ENCODE results near the gene AGPAT2. TPM values are rescaled to one million over a fixed set of nuclear protein-coding genes. Genes with fewer than 3 reads are reported as not detected.

The AGPAT2 gene
- total and polyA plus RNA-seq, 2 of the 4 experiments (the other 2 are of a cell fraction), result 16.1 to 39.5 TPM

DNA sequence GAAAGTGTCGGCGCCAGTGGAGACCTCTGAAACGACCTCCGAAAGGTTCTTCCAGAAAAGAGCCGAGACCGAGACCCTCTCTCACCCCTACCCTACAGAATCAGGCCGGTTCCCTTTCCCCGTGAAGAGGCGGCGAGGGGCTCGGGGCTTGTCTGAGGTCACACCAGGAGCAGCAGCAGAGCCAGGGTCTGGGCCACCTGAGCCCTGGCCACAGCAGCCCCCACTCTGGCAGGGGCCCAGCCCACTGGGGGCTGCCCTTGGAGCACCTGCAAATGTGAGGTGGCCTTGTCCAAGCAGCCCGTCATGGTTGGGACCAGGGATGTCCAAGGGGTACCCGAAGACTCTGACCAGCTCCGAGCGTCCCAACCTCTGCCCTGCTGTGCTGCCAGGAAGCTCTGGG, 9.2 kb downstream of the AGPAT2 start:
- dilution Hi-C loops (cut with HindIII; ENCODE audit: low sequenced_read_pairs, unreplicated experiment), result no loop called here
- H2AK5ac ChIP-seq (ENCODE audit: low read depth, low read length), result no peak overlapping the region
- H2BK5ac ChIP-seq (ENCODE audit: low read depth, low read length, poor library complexity, severe bottlenecking), result no peak overlapping the region
- H2BK120ac ChIP-seq (ENCODE audit: low read depth, low read length), result no peak overlapping the region
- in situ Hi-C loops (cut with MboI; ENCODE audit: low sequenced_read_pairs), result no loop called here
- BruUV-seq (replicated peaks), result no TSS peak
- H4K91ac ChIP-seq (ENCODE audit: insufficient read depth, low read depth, low read length), result no peak overlapping the region
- no peaks in the 10 kb centered on the region for H3K9me3 ChIP-seq (ENCODE audit: control insufficient read depth, insufficient read depth, low read length)
- no peak overlapping the region for H2BK15ac ChIP-seq (ENCODE audit: low read depth, low read length)
- no peak overlapping the region for H3K4me3 ChIP-seq (ENCODE audit: insufficient read depth, low read depth, low read length)
- intact Hi-C loops (cut with micrococcal nuclease), result no loop called here
- no peak overlapping the region for H4K8ac ChIP-seq (ENCODE audit: low read depth in 2 of 2, low read length in 2 of 2)
- H2BK20ac ChIP-seq (ENCODE audit: low read depth, low read length), result no peak overlapping the region
- H3K23ac ChIP-seq (ENCODE audit: low read depth, low read length), result no peak overlapping the region
- H3K14ac ChIP-seq (replicated peaks; ENCODE audit: low read depth, low read length), result no peak overlapping the region
- H3K18ac ChIP-seq (ENCODE audit: low read depth, low read length), result no peak overlapping the region
- no peak for DNase-seq
- H4K5ac ChIP-seq (ENCODE audit: low read depth, low read length), result no peak overlapping the region
- H2AK9ac ChIP-seq (replicated peaks; ENCODE audit: low read depth, low read length, poor library complexity), result no peak overlapping the region
- peaks cover 17% of the 10 kb centered on the region; the same call in 1 of the 2 replicates for H3K36me3 ChIP-seq (ENCODE audit: control insufficient read depth, insufficient read depth, low read length)
- CTCF ChIA-PET, result no interaction called here
- 93% methylated on average over 4 of the region's 15 CpGs; no CpG with 5 or more reads in 1 of the 2 experiments for WGBS, 2 experiments (ENCODE audit: extremely low coverage in 2 of 2, insufficient read length in 1 of 2)
- H3K9ac ChIP-seq (ENCODE audit: low read depth, low read length), result no peak overlapping the region
- POLR2A ChIA-PET (ENCODE audit: unreplicated experiment), result no interaction called here
- no peaks in the 10 kb centered on the region for H3K4me1 ChIP-seq (ENCODE audit: control insufficient read depth, insufficient read depth, low read length)
- no peak overlapping the region for H3K4ac ChIP-seq (ENCODE audit: low read depth, low read length)
- H2AFZ ChIP-seq (replicated peaks; ENCODE audit: low read length, poor library complexity), result no peak overlapping the region
- H3K4me2 ChIP-seq (ENCODE audit: low read depth, low read length), result no peak overlapping the region
- TF ChIP-seq, protein P1, sequence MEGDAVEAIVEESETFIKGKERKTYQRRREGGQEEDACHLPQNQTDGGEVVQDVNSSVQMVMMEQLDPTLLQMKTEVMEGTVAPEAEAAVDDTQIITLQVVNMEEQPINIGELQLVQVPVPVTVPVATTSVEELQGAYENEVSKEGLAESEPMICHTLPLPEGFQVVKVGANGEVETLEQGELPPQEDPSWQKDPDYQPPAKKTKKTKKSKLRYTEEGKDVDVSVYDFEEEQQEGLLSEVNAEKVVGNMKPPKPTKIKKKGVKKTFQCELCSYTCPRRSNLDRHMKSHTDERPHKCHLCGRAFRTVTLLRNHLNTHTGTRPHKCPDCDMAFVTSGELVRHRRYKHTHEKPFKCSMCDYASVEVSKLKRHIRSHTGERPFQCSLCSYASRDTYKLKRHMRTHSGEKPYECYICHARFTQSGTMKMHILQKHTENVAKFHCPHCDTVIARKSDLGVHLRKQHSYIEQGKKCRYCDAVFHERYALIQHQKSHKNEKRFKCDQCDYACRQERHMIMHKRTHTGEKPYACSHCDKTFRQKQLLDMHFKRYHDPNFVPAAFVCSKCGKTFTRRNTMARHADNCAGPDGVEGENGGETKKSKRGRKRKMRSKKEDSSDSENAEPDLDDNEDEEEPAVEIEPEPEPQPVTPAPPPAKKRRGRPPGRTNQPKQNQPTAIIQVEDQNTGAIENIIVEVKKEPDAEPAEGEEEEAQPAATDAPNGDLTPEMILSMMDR (conservative IDR thresholded peaks at IDR 0.05; ENCODE audit: low read depth, low read length), result no peak
- TF ChIP-seq SMC3 (IDR thresholded peaks at IDR 0.05; ENCODE audit: low read depth, low read length) (no peak), FOS (IDR thresholded peaks at IDR 0.05; ENCODE audit: low read depth, low read length) (no peak), RCOR1 (IDR thresholded peaks at IDR 0.05; ENCODE audit: insufficient replicate concordance, low read length) (no peak), BHLHE40 (IDR thresholded peaks at IDR 0.05; ENCODE audit: low read depth, low read length) (no peak), MAFK (IDR thresholded peaks at IDR 0.05; ENCODE audit: low read depth, low read length) (no peak)
- no peaks in the 10 kb centered on the region for H3K9me1 ChIP-seq (ENCODE audit: insufficient read depth, low read length)
- no peak overlapping the region for H3K56ac ChIP-seq (ENCODE audit: extremely low read depth, insufficient read depth, low read length)
- no peaks in the 10 kb centered on the region for H3K27me3 ChIP-seq (ENCODE audit: control insufficient read depth, insufficient read depth, low read length)
- ATAC-seq (ENCODE audit: low read depth), result no peak
- no peak overlapping the region for H3K27ac ChIP-seq (ENCODE audit: insufficient read depth, low read length)
- H3K79me1 ChIP-seq (ENCODE audit: low read depth in 1 of 2, low read length in 2 of 2), result peaks cover 0 to 23% of the 10 kb centered on the region in 2 experiments; a peak in 1 of 4 replicates
- peaks cover 8% of the 10 kb centered on the region; the same call in 1 of the 2 replicates for H4K20me1 ChIP-seq (ENCODE audit: insufficient read depth, low read length)

Measured in IMR-90 (cell line).